GM08714 (cell line): Measurements from ENCODE around the gene NHLH2.

Experiments
- H3K4me3 ChIP-seq: fragments of 200-500 bp; sonication (Bioruptor generic); 2 replicates; pipeline ENCODE4 v1.5.1; 2014; ENCODE audit warnings: mild to moderate bottlenecking, low read length, inconsistent platforms
- ZNF274 ChIP-seq: IDR thresholded peaks from 2 replicates; pipeline ENCODE4 v1.6.1; 2012; ENCODE audit warnings: mild to moderate bottlenecking, low read depth, low read length

The NHLH2 gene

DNA sequence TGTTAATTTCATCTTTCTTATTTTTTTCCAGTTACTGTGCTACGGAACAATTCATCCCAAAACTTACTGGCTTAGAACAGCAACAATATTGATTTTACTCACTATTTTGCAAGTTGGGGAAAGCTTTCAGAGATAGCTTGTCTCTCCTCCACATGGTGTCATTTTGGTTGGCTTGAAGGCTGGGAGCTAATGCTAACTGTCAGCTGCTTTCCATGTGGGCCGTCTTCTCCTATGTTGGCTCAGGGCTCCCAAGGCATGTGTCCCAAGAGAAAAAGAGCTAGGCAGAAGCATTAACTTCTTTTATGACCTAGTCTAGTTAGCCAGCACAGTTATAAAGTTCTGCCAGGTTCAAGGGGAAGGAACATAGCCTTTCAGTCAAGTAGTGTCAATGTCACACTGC is 38.5 kb downstream of the NHLH2 start:
- no peak for TF ChIP-seq ZNF274
- no peak overlapping the region for H3K4me3 ChIP-seq

DNA sequence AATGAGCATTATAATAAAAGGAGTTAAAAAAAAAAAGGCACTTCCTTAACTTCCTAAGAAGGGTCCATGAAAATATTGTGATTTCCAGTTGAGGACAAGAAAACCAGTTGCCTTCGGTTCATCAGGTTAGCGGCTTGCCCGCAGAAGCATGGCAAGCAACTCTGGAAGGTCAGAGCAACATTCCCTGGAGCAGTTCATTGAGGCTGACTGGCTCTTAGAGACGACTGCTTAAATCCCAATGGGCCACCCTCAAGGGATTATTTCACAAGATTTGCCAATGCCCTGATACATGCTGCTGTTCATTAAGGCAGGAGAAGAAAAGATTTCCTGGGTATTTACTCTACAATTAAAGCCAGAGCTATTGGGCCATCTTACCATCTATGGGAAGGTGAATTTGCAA is 43.4 kb downstream of the NHLH2 start:
- no peak for TF ChIP-seq ZNF274
- no peak overlapping the region for H3K4me3 ChIP-seq

DNA sequence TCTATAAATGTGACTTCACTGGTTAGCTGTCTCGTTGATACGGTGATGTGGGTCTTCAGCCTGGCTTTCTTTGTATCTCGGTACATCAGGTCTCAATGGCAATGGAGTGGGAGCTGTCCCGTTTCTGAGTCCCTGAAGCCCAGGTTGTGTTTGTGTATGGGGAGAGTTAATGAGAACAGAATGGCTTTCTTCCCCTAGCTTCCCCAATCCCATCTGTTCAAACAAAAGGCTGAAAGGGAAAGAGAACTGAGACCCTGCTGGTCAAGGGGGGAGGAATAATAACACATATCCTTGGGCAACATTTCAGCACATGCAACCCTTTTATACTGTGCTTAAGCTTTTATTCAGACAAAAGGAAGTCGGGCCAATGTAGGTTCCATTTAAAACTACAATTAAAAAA is 44.0 kb downstream of the NHLH2 start:
- no peak for TF ChIP-seq ZNF274
- no peak overlapping the region for H3K4me3 ChIP-seq

DNA sequence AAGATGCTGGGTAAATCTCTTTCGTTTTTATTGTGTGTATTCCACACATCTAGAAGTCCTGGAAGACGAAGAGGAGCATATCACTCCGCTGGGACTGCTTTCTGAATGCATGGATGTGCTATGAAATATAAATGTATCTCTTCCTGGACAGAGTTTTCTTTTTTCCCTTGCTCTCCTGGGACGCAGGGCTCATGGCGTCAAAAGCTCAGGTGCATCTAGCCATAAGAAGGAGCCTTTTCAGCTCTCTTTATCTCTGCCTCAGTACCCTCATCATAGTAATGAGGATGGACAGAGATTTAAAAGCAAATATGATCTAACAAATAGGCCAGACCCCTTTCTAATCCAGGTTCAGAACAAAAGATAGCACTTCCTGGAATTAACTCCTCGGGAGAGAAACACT is 44.9 kb downstream of the NHLH2 start:
- no peak for TF ChIP-seq ZNF274
- no peak overlapping the region for H3K4me3 ChIP-seq

DNA sequence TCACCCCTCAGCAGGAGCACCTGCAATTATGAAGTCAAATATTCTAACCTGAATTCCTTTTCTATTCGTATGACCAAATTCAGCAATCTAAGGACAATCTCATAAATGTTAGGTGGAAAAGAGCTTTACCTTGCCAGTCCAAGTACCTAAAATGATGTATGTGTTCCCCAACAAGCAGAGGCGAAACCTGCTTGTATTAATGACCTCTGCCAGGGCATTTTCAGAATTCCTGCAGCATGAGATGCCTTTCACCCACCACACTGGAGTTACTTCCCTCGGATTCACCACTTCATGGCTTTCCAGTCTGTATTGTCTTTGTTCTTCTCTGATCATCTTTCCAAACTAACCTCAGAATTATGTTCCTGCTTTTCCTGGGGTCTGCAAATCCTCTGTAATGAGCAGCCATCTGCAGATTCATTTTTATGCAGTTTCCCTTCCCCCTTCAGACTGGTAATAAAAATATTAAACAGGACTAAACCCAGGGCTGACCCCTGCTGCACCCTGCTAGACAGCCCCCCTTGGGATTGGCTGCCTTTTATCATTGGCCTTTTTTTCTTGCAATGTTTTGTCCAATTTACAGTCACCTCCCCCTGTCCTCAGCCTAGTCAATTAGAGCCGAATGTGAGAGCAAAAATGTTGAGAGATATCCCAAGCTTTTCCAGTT is 45.8 kb downstream of the NHLH2 start:
- no peak for TF ChIP-seq ZNF274

DNA sequence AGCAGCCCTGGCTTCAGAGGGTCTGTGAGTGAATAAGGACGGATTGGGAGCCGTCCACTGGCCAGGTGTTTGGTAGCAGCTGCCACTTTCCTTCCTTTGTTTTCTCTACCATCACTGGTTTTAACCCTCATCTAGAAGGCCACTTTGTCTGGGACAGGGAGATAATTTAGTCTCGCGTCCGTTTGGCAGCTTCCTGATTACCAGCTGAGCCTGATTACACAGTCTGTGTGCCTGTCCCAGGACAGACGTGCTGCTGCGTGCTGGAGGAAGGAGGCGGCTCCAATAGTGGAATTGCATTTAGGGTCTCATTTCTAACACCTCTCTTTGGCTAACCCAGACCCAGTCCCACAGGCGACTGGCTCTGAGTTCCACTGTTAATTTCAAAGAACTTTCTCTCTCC is 47.8 kb downstream of the NHLH2 start:
- TF ChIP-seq ZNF274, result no peak

More for the DNA sequence above, 45.8 kb downstream of the NHLH2 start:
- no peak overlapping the region for H3K4me3 ChIP-seq

DNA sequence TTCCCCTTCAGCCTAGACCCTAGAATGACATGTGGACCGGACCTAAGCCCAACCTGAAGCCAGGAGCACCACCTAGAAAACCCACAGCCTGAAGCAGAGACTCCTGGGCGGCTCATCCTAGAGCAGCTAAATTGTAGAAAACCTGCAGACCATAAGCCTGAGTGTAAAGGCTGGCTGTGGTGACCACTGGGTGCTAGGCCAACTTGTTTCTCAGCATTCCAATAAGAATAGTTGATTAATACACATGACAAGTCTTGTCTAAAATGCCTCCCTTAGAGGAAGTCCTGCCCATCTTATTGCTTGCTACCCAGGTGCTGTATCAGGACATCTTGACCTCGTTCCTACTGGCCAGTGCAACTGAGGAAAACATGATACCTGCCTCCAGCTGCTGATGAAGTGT is 49.1 kb downstream of the NHLH2 start:
- no peak overlapping the region for H3K4me3 ChIP-seq
- TF ChIP-seq ZNF274, result no peak

More for the DNA sequence above, 47.8 kb downstream of the NHLH2 start:
- no peak overlapping the region for H3K4me3 ChIP-seq

DNA sequence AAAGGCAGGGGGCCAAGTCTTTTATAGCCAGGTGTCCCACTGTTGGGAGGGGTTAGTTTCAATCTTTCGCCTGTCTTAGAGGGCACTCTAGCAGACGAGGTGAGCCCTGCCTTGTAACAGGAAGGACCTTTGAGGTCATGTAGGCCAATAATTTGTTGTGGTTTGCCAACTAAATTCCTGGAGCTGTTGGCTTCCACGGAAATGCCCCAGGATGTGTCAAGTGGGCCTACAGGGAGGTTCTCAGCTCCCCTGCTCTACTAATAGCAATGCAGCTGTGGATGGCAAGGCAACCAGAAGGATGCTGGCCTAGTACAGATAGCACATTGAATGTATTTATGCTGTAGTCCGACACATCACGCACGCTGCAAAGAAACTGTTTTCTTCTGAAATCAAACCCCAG is 50.1 kb downstream of the NHLH2 start:
- no peak overlapping the region for H3K4me3 ChIP-seq
- TF ChIP-seq ZNF274, result no peak

DNA sequence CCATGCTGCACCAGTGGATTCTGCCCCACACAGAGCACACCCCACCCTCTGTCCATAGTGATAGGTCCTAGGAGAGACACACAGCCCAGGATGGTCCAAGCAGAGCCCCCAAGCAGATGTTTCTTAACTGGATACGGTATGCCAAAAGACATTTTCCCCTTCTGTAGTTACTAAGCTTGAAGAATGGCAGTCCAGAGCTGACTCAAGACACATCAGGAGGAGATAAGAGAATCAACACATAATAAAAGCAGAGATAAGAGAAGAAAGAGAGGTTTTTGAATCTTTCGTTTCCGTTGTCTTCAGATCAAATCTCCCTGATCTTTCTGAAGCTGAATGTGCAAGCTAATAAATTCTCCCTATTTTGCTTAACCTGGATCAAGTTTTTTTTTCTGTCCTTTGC is 50.6 kb downstream of the NHLH2 start:
- no peak overlapping the region for H3K4me3 ChIP-seq
- no peak for TF ChIP-seq ZNF274
